ENCODE results near the gene CALCR.

The CALCR gene

GRCh38 chr7:93426155-93426696 is 148.3 kb downstream of the CALCR start:
- peaks cover 15% of the 10 kb centered on the region for H3K4me1 ChIP-seq (ENCODE audit: insufficient read depth, low read length, severe bottlenecking)
- H4K20me1 ChIP-seq (ENCODE audit: insufficient read depth, low read length): no peaks in the 10 kb centered on the region
- H3K79me2 ChIP-seq (ENCODE audit: insufficient read depth, low read length): no peaks in the 10 kb centered on the region
- no peaks in the 10 kb centered on the region for H3K27me3 ChIP-seq (ENCODE audit: insufficient read depth, low read length)
- no peak overlapping the region for H2AFZ ChIP-seq (ENCODE audit: low read length)
- H3K4me3 ChIP-seq (ENCODE audit: low read depth, low read length, poor library complexity, severe bottlenecking): no peak overlapping the region
- no peaks in the 10 kb centered on the region for H3K9me3 ChIP-seq (ENCODE audit: low read length)
- H3K9ac ChIP-seq (ENCODE audit: low read length): no peak overlapping the region
- no peaks in the 10 kb centered on the region for H3F3A ChIP-seq (ENCODE audit: insufficient read depth, low read length)
- H3K4me2 ChIP-seq (ENCODE audit: low read length): no peak overlapping the region
- no peak overlapping the region for H3K27ac ChIP-seq (ENCODE audit: low read depth, low read length, poor library complexity, severe bottlenecking)
- TF ChIP-seq EZH2 (IDR thresholded peaks at IDR 0.05; ENCODE audit: borderline replicate concordance, low read length) (no peak), CTCF (IDR thresholded peaks at IDR 0.05; ENCODE audit: low read length) (no peak)
- no peaks in the 10 kb centered on the region for H3K36me3 ChIP-seq (ENCODE audit: insufficient read depth, low read length)
- no peaks in the 10 kb centered on the region for H3K9me2 ChIP-seq (ENCODE audit: low read depth, low read length)

GRCh38 chr7:93414574-93414973 is 159.9 kb downstream of the CALCR start:
- no peak overlapping the region for H3K27ac ChIP-seq (ENCODE audit: low read depth, low read length, poor library complexity, severe bottlenecking)
- H3K4me2 ChIP-seq (ENCODE audit: low read length): no peak overlapping the region
- no peak overlapping the region for H2AFZ ChIP-seq (ENCODE audit: low read length)
- H3K4me1 ChIP-seq (ENCODE audit: insufficient read depth, low read length, severe bottlenecking): no peaks in the 10 kb centered on the region
- no peaks in the 10 kb centered on the region for H3F3A ChIP-seq (ENCODE audit: insufficient read depth, low read length)
- TF ChIP-seq CTCF (IDR thresholded peaks at IDR 0.05; ENCODE audit: low read length) (no peak), EZH2 (IDR thresholded peaks at IDR 0.05; ENCODE audit: borderline replicate concordance, low read length) (no peak)
- no peak overlapping the region for H3K4me3 ChIP-seq (ENCODE audit: low read depth, low read length, poor library complexity, severe bottlenecking)
- no peaks in the 10 kb centered on the region for H3K27me3 ChIP-seq (ENCODE audit: insufficient read depth, low read length)
- no peaks in the 10 kb centered on the region for H3K9me3 ChIP-seq (ENCODE audit: low read length)
- no peaks in the 10 kb centered on the region for H3K9me2 ChIP-seq (ENCODE audit: low read depth, low read length)
- H3K79me2 ChIP-seq (ENCODE audit: insufficient read depth, low read length): no peaks in the 10 kb centered on the region
- H4K20me1 ChIP-seq (ENCODE audit: insufficient read depth, low read length): no peaks in the 10 kb centered on the region
- no peaks in the 10 kb centered on the region for H3K36me3 ChIP-seq (ENCODE audit: insufficient read depth, low read length)
- H3K9ac ChIP-seq (ENCODE audit: low read length): no peak overlapping the region

- no peak overlapping the region for H3K4me3 ChIP-seq (ENCODE audit: low read depth, low read length, poor library complexity, severe bottlenecking)
- no peak overlapping the region for H3K9ac ChIP-seq (ENCODE audit: low read length)
- H3K9me3 ChIP-seq (ENCODE audit: low read length): no peaks in the 10 kb centered on the region
- no peak overlapping the region for H2AFZ ChIP-seq (ENCODE audit: low read length)
- TF ChIP-seq CTCF (IDR thresholded peaks at IDR 0.05; ENCODE audit: low read length): no peak
- no peak for TF ChIP-seq EZH2 (IDR thresholded peaks at IDR 0.05; ENCODE audit: borderline replicate concordance, low read length)
- no peaks in the 10 kb centered on the region for H3K27me3 ChIP-seq (ENCODE audit: insufficient read depth, low read length)
- H3K9me2 ChIP-seq (ENCODE audit: low read depth, low read length): no peaks in the 10 kb centered on the region
- H3K4me1 ChIP-seq (ENCODE audit: insufficient read depth, low read length, severe bottlenecking): no peaks in the 10 kb centered on the region
- no peaks in the 10 kb centered on the region for H3K79me2 ChIP-seq (ENCODE audit: insufficient read depth, low read length)
- no peaks in the 10 kb centered on the region for H3F3A ChIP-seq (ENCODE audit: insufficient read depth, low read length)
- no peaks in the 10 kb centered on the region for H4K20me1 ChIP-seq (ENCODE audit: insufficient read depth, low read length)
- H3K27ac ChIP-seq (ENCODE audit: low read depth, low read length, poor library complexity, severe bottlenecking): no peak overlapping the region
- H3K36me3 ChIP-seq (ENCODE audit: insufficient read depth, low read length): no peaks in the 10 kb centered on the region
- H3K4me2 ChIP-seq (ENCODE audit: low read length): no peak overlapping the region
Measured at GRCh38 chr7:93409324-93409723, 165.2 kb downstream of the CALCR start.

Measured in OCI-LY1 (cell line).